ENCODE measurements around the gene VWA5B1.

DNA sequence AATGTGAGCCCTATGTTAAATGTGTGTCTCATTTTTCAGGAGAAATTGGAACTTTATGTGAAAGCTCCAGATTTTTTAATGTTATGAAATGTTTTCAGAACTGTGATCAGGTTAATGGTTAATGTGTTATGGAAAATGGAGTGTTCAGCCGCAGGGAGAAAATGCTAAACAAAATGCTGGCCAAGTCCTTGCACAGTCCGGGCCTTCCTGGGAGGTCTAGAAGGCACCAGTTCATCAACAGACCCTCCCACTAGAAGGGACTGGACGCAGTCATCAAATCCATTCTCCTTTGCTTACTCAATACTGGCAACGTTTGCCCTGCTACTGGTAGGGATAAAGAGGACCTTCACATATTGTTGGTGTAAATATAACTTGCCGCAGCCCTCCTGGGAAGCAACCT lies 43.4 kb downstream of the VWA5B1 start:
- TF ChIP-seq, protein P1, sequence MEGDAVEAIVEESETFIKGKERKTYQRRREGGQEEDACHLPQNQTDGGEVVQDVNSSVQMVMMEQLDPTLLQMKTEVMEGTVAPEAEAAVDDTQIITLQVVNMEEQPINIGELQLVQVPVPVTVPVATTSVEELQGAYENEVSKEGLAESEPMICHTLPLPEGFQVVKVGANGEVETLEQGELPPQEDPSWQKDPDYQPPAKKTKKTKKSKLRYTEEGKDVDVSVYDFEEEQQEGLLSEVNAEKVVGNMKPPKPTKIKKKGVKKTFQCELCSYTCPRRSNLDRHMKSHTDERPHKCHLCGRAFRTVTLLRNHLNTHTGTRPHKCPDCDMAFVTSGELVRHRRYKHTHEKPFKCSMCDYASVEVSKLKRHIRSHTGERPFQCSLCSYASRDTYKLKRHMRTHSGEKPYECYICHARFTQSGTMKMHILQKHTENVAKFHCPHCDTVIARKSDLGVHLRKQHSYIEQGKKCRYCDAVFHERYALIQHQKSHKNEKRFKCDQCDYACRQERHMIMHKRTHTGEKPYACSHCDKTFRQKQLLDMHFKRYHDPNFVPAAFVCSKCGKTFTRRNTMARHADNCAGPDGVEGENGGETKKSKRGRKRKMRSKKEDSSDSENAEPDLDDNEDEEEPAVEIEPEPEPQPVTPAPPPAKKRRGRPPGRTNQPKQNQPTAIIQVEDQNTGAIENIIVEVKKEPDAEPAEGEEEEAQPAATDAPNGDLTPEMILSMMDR (conservative IDR thresholded peaks at IDR 0.05; ENCODE audit: low read depth in 2 of 2), result no peak
- TF ChIP-seq CREB1 (CRISPR knock-in tag; IDR thresholded peaks at IDR 0.05; ENCODE audit: low read depth), result no peak
- TF ChIP-seq EZH2 (IDR thresholded peaks at IDR 0.05; ENCODE audit: low read depth, unreplicated experiment), result no peak
- no peak for TF ChIP-seq POLR2AphosphoS5 (IDR thresholded peaks at IDR 0.05; ENCODE audit: low read depth)
- no peak for TF ChIP-seq ZNF114 (CRISPR knock-in tag; IDR thresholded peaks at IDR 0.05)
- TF ChIP-seq, protein P2, sequence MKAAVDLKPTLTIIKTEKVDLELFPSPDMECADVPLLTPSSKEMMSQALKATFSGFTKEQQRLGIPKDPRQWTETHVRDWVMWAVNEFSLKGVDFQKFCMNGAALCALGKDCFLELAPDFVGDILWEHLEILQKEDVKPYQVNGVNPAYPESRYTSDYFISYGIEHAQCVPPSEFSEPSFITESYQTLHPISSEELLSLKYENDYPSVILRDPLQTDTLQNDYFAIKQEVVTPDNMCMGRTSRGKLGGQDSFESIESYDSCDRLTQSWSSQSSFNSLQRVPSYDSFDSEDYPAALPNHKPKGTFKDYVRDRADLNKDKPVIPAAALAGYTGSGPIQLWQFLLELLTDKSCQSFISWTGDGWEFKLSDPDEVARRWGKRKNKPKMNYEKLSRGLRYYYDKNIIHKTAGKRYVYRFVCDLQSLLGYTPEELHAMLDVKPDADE (IDR thresholded peaks at IDR 0.05), result no peak

All from GM23338 (cell line).